GM18870 (cell line): ENCODE data around the gene KLC1.

ENCODE experiments used
- ATAC-seq: cut with Tn5 transposase; IDR thresholded peaks from one replicate; pipeline ENCODE4 v1.9.1; 2021; ENCODE audit warnings: moderate library complexity; ENCODE audit not compliant: unreplicated experiment

Gene KLC1

DNA sequence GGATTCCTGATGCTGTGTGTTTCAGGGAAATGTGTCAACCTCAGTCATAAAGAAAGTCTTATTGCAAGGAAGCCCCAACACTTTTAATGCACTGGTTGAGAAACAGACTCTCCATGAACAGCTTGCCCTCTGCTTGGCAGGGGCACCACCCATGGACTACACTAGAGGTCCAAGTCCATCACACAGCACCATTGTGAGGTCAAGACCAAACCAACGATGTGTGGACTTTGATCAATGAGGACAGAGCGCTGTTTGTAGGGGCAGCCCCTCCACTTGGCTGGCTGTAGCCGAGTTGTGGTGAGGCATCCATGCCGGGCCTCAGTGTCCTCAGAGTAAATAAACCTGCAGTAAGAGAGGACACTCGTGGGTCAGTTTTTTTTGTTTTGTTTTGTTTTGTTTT is 116.4 kb downstream of the KLC1 start:
- no peak for ATAC-seq

DNA sequence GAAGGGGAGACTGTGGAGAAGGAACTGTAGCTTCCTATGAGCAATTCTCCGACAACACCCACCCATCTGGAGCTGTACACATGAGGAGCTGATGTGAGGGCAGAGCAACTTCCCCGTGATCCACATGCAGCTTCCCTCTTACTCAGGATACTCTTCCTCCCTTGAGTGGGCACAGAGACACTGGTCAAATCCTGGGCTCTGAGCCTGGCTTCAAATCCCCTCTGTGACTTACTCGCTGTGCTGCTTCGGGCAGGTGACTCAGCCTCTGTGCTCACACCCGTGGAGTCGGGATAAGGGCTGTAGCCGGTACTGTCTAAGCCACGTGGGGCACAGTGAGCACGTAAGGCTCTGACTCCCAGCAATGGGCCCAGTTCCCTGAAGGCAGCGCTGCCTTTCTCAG is 117.7 kb downstream of the KLC1 start:
- ATAC-seq, result no peak

DNA sequence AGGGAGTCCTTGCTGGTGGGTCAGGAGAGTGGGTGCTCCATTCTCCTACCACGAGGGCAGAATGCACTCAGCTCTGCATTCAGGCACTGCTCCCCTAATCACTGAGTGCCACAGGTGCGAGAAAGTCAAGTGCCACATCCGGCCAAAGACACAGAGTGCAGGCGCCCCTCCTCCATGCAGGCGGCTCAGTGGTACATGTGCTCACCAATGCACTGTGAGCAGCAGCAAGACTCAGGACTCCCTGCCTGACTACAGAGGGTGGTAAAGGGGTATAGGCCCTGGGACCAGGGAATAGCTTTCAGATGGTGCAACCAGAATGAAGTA is 119.5 kb downstream of the KLC1 start:
- ATAC-seq, result no peak

DNA sequence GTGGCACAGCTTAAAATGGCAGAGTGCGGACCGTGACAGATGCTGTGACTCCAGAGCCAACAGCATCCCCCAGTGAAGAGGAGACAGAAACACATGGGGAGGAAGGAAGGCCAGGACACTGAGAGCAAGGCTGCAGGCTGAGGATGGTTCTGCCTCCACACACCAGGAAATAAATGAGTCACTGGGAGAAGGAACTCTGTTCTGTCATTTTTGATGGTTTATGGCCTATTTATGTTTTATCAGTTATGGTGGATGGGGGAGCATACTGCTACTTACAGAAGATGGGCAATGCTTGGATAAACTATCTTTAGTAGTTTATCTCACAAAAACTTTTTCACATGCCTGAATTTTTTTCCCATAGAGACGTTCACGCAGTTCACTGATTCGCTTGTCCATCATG is 120.4 kb downstream of the KLC1 start:
- ATAC-seq, result no peak

DNA sequence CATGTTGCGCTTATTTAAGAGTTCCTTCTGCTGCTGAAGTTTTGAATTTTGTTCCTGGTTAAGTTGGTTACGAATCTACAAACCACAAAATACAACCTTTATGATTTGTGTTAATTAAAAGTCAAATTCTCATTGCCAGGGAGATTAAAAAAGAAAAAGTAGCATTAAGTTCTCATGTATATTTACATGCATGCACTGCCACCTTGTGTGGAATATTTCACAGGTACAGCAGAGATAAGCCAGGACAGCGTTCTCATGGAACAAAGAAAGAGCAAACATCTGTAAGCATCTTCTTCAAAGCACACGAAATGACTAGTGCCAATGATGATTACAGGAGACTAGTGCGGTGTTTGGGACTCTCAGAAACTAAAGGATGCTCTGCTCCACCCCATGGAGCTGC is 120.8 kb downstream of the KLC1 start:
- no peak for ATAC-seq
